Keratinocyte (primary cell): Measurements from ENCODE around the gene ZMIZ1. TPM values are rescaled to one million over a fixed set of nuclear protein-coding genes. Genes with fewer than 3 reads are reported as not detected.

Experiments
- DNase-seq: peaks from one replicate; pipeline ENCODE4 v3.0.0-alpha.2; 2011; ENCODE audit warnings: low read depth, missing footprints, low spot score
- FAIRE-seq: peaks from 2 replicates; lab custom pipeline; 2011; peaks lifted over from hg19 to GRCh38; lab: Jason Lieb, UNC
- H2AFZ ChIP-seq: 2 replicates; pipeline ENCODE4 v1.6.0; 2012; ENCODE audit warnings: low read length, control low read depth, inconsistent platforms; ENCODE audit not compliant: control insufficient read depth
- H3K27ac ChIP-seq: 2 replicates; pipeline ENCODE4 v1.5.1; 2011; ENCODE audit warnings: low read length; ENCODE audit not compliant: control insufficient read depth, insufficient read depth
- H3K27me3 ChIP-seq: 3 replicates; pipeline ENCODE4 v1.6.0; 2011; ENCODE audit warnings: low read length; ENCODE audit not compliant: control insufficient read depth, insufficient read depth; ENCODE audit errors: extremely low read depth
- H3K36me3 ChIP-seq, 2 experiments: 2 replicates in 1 of 2; 3 replicates in 1 of 2; pipeline ENCODE4 v1.5.1; 2011; ENCODE audit warnings: low read length in 2 of 2, mild to moderate bottlenecking in 1 of 2; ENCODE audit not compliant: control insufficient read depth in 2 of 2, insufficient read depth in 2 of 2; ENCODE audit errors: extremely low read depth in 1 of 2
- H3K4me1 ChIP-seq: 3 replicates; pipeline ENCODE4 v1.5.1; 2011; ENCODE audit warnings: low read length; ENCODE audit not compliant: control insufficient read depth, insufficient read depth; ENCODE audit errors: extremely low read depth
- H3K4me2 ChIP-seq: 3 replicates; pipeline ENCODE4 v1.6.0; 2011; ENCODE audit warnings: low read depth, low read length; ENCODE audit not compliant: control insufficient read depth, insufficient read depth; ENCODE audit errors: extremely low read depth
- H3K4me3 ChIP-seq, 3 experiments: fragments of 200-600 bp in 1 of 3; sonication (generic) in 1 of 3; 2 replicates in 2 of 3; 3 replicates in 1 of 3; pipeline ENCODE4 v1.5.1; 2011 to 2016; ENCODE audit warnings: low read length in 3 of 3, mild to moderate bottlenecking in 3 of 3, control low read depth in 2 of 3, inconsistent platforms in 1 of 3, low read depth in 1 of 3, mixed read lengths in 1 of 3, mixed run types in 1 of 3, moderate library complexity in 1 of 3; ENCODE audit not compliant: control insufficient read depth in 2 of 3, insufficient read depth in 2 of 3; ENCODE audit errors: extremely low read depth in 1 of 3
- H3K79me2 ChIP-seq: 2 replicates; pipeline ENCODE4 v1.6.0; 2012; ENCODE audit warnings: low read length; ENCODE audit not compliant: control insufficient read depth, insufficient read depth
- H3K9ac ChIP-seq: 3 replicates; pipeline ENCODE4 v1.6.0; 2011; ENCODE audit warnings: low read length; ENCODE audit not compliant: control insufficient read depth, insufficient read depth; ENCODE audit errors: extremely low read depth
- H3K9me1 ChIP-seq: 3 replicates; pipeline ENCODE4 v1.6.0; 2011; ENCODE audit warnings: low read length; ENCODE audit not compliant: control insufficient read depth, insufficient read depth; ENCODE audit errors: extremely low read depth
- H3K9me3 ChIP-seq: 2 replicates; pipeline ENCODE4 v1.5.1; 2012; ENCODE audit warnings: low read depth, low read length; ENCODE audit not compliant: control insufficient read depth
- H4K20me1 ChIP-seq: 3 replicates; pipeline ENCODE4 v1.6.0; 2011; ENCODE audit warnings: low read length; ENCODE audit not compliant: control insufficient read depth, insufficient read depth; ENCODE audit errors: extremely low read depth
- EZH2 ChIP-seq: IDR thresholded peaks from one replicate; pipeline ENCODE4 v1.6.1; 2012; ENCODE audit warnings: inconsistent platforms, mild to moderate bottlenecking, low read length, moderate library complexity
- dilution Hi-C: fragments of 300-500 bp; cut with MboI; formaldehyde crosslinking; loops from one replicate; pipeline ENCODE4 v1.7.0; 2020; ENCODE audit warnings: low sequenced_read_pairs; ENCODE audit not compliant: extremely low pct_ligation_motif_present
- polyA plus RNA-seq, 5 experiments: library from polyadenylated mRNA; depleted of rRNA in 3 of 5; stranded (reverse) in 3 of 5; stranded (forward) in 1 of 5; unstranded in 1 of 5; fragments of >200 nt; gene quantifications; 1 replicate in 1 of 5; 2 replicates in 3 of 5; 3 replicates in 1 of 5; pipeline versions ENCODE4 v1.2.1 to v1.2.3, GENCODE V29; 2011 to 2012; ENCODE audit warnings: missing spikeins in 2 of 5, low read depth in 1 of 5, low replicate concordance in 1 of 5
- TF ChIP-seq, protein P1 (sequence below), 3 experiments: IDR thresholded peaks in 1 of 3; conservative IDR thresholded peaks in 1 of 3; optimal IDR thresholded peaks in 1 of 3; 2 replicates in 2 of 3; 3 replicates in 1 of 3; pipeline versions ENCODE3 to v1.5.1; 2011; ENCODE audit warnings: low read length in 3 of 3, mild to moderate bottlenecking in 3 of 3, moderate library complexity in 2 of 3, control low read depth in 1 of 3, inconsistent platforms in 1 of 3; ENCODE audit not compliant: insufficient read depth in 2 of 3; ENCODE audit errors: extremely low read depth in 1 of 3

The ZMIZ1 gene
- polyA plus RNA-seq, 1 donor (not counting 4 experiments of a cell fraction or from before 2014, with no cell fraction given), result 1.8 TPM

DNA sequence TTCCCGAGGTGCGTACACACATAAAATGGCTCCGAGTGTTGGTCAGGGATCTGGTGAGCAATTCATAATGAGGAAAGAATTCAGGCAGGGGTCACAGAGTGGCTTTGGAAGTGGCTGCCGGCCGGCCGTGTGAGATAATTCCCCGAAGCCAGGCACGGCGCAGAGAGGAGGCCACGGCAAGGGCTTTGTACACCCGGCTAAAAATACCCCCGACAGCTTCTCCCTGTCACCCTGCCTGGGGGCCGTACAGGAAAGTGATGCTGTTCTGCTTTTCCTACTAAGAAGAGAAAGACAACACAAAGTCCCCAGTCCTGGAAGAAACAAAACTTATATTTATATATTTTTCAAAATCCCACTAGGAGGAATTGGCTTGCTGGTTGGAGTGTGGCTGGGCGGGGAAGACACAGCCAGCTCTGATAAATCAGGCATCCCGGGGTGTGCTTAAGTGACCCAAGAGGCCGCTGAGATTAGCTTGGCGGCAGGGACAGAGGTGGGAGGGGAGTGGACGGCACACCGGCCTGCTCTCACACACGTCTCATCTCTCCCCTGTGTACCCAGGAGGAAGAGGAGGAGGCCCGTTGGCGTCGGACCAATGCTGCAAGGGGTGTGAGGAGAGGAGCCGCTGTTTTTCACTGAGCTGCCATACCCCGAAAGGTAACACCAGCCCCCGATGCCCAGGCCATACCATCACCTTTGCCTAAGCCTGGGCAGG is 70.5 kb downstream of the ZMIZ1 start:
- no peak for DNase-seq
- no peaks in the 10 kb centered on the region for H4K20me1 ChIP-seq
- H3K9ac ChIP-seq, result no peak overlapping the region
- FAIRE-seq, result no peak
- H3K9me1 ChIP-seq, result no peaks in the 10 kb centered on the region
- dilution Hi-C loops, result no loop called here
- no peaks in the 10 kb centered on the region for H3K4me1 ChIP-seq
- H3K27me3 ChIP-seq, result no peaks in the 10 kb centered on the region
- no peaks in the 10 kb centered on the region for H3K9me3 ChIP-seq
- no peak overlapping the region for H3K27ac ChIP-seq
- no peak overlapping the region for H2AFZ ChIP-seq
- H3K36me3 ChIP-seq, result peaks cover 0 to 7% of the 10 kb centered on the region in 2 experiments
- no peak overlapping the region for H3K4me2 ChIP-seq
- no peaks in the 10 kb centered on the region for H3K79me2 ChIP-seq
- H3K4me3 ChIP-seq, result no peak overlapping the region
- TF ChIP-seq, protein P1, sequence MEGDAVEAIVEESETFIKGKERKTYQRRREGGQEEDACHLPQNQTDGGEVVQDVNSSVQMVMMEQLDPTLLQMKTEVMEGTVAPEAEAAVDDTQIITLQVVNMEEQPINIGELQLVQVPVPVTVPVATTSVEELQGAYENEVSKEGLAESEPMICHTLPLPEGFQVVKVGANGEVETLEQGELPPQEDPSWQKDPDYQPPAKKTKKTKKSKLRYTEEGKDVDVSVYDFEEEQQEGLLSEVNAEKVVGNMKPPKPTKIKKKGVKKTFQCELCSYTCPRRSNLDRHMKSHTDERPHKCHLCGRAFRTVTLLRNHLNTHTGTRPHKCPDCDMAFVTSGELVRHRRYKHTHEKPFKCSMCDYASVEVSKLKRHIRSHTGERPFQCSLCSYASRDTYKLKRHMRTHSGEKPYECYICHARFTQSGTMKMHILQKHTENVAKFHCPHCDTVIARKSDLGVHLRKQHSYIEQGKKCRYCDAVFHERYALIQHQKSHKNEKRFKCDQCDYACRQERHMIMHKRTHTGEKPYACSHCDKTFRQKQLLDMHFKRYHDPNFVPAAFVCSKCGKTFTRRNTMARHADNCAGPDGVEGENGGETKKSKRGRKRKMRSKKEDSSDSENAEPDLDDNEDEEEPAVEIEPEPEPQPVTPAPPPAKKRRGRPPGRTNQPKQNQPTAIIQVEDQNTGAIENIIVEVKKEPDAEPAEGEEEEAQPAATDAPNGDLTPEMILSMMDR (optimal IDR thresholded peaks at IDR 0.05 in 1 of 3, IDR thresholded peaks at IDR 0.05 in 1 of 3, conservative IDR thresholded peaks at IDR 0.05 in 1 of 3; ENCODE audit: extremely low read depth in 1 of 3, insufficient read depth in 2 of 3, low read length in 3 of 3), result no peak
- TF ChIP-seq EZH2, result no peak

DNA sequence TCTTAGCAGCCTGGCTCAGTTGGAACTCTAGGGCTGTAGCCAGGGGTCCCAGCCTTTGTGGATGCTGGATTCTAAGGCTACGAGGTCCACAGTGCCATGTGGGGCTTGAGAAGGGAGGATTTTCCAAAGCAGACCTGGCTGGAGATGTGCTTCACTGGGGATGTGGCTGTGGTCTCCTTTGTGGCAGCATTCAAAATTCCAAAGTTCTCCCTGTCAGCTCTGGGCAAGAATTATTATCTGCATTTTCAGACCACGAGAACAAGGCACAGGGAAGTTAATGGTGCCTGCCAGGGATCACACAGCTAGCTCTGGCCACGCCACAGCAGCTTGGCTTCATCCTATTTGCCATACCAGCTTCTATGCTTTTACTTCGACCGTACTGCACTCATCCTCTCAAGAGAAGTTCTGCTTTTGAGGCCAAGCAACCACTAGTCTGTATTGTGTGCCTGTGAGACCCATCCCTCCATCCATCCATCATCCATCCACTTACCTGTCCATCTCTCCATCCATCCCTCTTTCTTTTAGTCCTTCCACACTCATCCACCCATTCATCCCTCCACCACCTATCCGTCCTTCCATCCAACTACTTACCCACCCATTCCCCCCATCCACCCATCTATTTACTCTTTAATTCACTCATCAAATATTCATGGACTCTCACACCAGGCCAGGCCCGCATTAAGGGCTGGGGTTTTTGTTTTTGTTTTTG is 71.5 kb downstream of the ZMIZ1 start:
- H3K4me3 ChIP-seq, result no peak overlapping the region
- H3K4me2 ChIP-seq, result no peak overlapping the region
- H3K9me1 ChIP-seq, result no peaks in the 10 kb centered on the region
- TF ChIP-seq, protein P1 (optimal IDR thresholded peaks at IDR 0.05 in 1 of 3, IDR thresholded peaks at IDR 0.05 in 1 of 3, conservative IDR thresholded peaks at IDR 0.05 in 1 of 3; ENCODE audit: extremely low read depth in 1 of 3, insufficient read depth in 2 of 3, low read length in 3 of 3), result no peak
- no peak for TF ChIP-seq EZH2
- no peak for DNase-seq
- H3K27me3 ChIP-seq, result no peaks in the 10 kb centered on the region
- dilution Hi-C loops, result no loop called here
- H3K9ac ChIP-seq, result no peak overlapping the region
- no peak overlapping the region for H2AFZ ChIP-seq
- no peak for FAIRE-seq
- no peak overlapping the region for H3K27ac ChIP-seq
- peaks cover under 1% of the 10 kb centered on the region for H3K4me1 ChIP-seq
- no peaks in the 10 kb centered on the region for H3K79me2 ChIP-seq
- H4K20me1 ChIP-seq, result no peaks in the 10 kb centered on the region
- peaks cover 0 to 7% of the 10 kb centered on the region in 2 experiments for H3K36me3 ChIP-seq
- H3K9me3 ChIP-seq, result no peaks in the 10 kb centered on the region
